IPS DF 6.9 (cell line): Measurements from ENCODE around the gene ZPR1.
"Not testable (repeated sequence)": the region's sequence is repeated elsewhere in the genome, so short reads cannot be mapped to it uniquely, and the experiment has no call there.

Source experiments
- DNase-seq: peaks from one replicate; pipeline ENCODE4 v3.0.0-alpha.2; 2013; ENCODE audit warnings: low read depth, low spot score
- H3K27ac ChIP-seq: one replicate; pipeline ENCODE4 v1.5.1; 2013; ENCODE audit warnings: low read length, control low read depth
- H3K27me3 ChIP-seq: 2 replicates; pipeline ENCODE4 v1.6.1; 2013; ENCODE audit warnings: mild to moderate bottlenecking, low read length; ENCODE audit not compliant: control insufficient read depth, insufficient read depth
- H3K36me3 ChIP-seq: 2 replicates; pipeline ENCODE4 v1.6.1; 2013; ENCODE audit warnings: low read length; ENCODE audit not compliant: control insufficient read depth, insufficient read depth
- H3K4me1 ChIP-seq: 2 replicates; pipeline ENCODE4 v1.6.1; 2013; ENCODE audit warnings: low read length; ENCODE audit not compliant: control insufficient read depth, insufficient read depth
- H3K4me3 ChIP-seq: 2 replicates; pipeline ENCODE4 v1.5.1; 2013; ENCODE audit warnings: mild to moderate bottlenecking, low read length
- H3K9me3 ChIP-seq: 2 replicates; pipeline ENCODE4 v1.6.1; 2013; ENCODE audit warnings: low read length, inconsistent platforms; ENCODE audit not compliant: control insufficient read depth, insufficient read depth
- WGBS: extraction: QIAGEN DNeasy Blood & Tissue Kit; methylation state at CpG from one replicate; pipeline ENCODE4 v1.1.7; 2013; ENCODE audit warnings: mixed read lengths, missing lambda C conversion rate; ENCODE audit not compliant: insufficient read length, insufficient coverage; 5-methylcytosine and 5-hydroxymethylcytosine counted together

ZPR1 gene

GRCh38 chr11:116808262-116809175 lies 20.7 kb upstream of the ZPR1 start:
- no CpG with 5 or more reads among the region's 14 CpGs for WGBS
- Histone ChIP-seq H3K27ac (no peak overlapping the region), H3K4me3 (no peak overlapping the region; the same call in 1 of the 2 replicates), H3K27me3 (no peaks in the 10 kb centered on the region), H3K36me3 (no peaks in the 10 kb centered on the region), H3K4me1 (no peaks in the 10 kb centered on the region), H3K9me3 (no peaks in the 10 kb centered on the region)
- DNase-seq = no peak

DNA sequence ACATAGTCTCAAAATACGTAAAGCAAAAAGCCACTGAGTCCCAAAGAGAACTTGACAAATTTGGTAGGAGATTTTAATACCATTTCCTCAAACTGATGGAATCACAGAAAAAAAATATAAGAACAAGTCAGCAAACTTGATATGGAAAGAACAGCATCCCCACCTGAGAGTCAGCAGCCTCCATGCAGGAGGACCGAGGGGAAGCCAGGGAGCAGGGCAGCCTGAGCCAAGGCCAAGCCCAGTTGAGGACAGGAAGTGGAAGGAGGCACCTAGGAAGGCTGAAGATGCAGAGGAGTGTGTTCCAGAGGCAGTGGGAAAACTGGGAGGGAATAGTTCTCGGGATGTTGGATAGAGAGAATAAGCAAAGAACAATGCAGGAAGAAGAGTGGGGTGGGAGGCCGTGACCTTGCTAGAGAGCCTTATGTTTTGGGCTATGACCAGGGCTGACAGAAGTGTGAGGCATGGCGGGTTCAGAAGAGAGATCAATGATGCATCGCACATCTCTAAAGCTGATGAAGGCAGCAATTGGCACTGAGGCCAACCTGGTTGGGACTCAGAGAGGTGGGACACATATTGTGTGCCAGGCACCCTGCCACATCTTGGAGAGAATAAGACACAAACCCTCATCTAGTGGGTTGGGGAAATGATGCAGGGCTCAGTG lies 19.9 kb upstream of the ZPR1 start:
- no peaks in the 10 kb centered on the region for H3K4me1 ChIP-seq
- H3K9me3 ChIP-seq = no peaks in the 10 kb centered on the region
- H3K27me3 ChIP-seq = no peaks in the 10 kb centered on the region
- H3K4me3 ChIP-seq = no peak overlapping the region
- no peaks in the 10 kb centered on the region for H3K36me3 ChIP-seq
- H3K27ac ChIP-seq = no peak overlapping the region
- no CpG with 5 or more reads among the region's 6 CpGs for WGBS
- DNase-seq = no peak

GRCh38 chr11:116804001-116804400 lies 16.2 kb upstream of the ZPR1 start:
- Histone ChIP-seq H3K4me3 (no peak overlapping the region), H3K4me1 (no peaks in the 10 kb centered on the region), H3K36me3 (no peaks in the 10 kb centered on the region), H3K27ac (no peak overlapping the region), H3K9me3 (no peaks in the 10 kb centered on the region), H3K27me3 (no peaks in the 10 kb centered on the region)
- no CpG with 5 or more reads among the region's 3 CpGs for WGBS
- no peak for DNase-seq

- not testable (repeated sequence) for H3K27ac ChIP-seq, H3K36me3 ChIP-seq, H3K4me1 ChIP-seq, H3K4me3 ChIP-seq, H3K9me3 ChIP-seq, H3K27me3 ChIP-seq, DNase-seq
Measured at GRCh38 chr11:116801662-116802061, 13.8 kb upstream of the ZPR1 start.

GRCh38 chr11:116800610-116801009 lies 12.8 kb upstream of the ZPR1 start:
- WGBS = no CpG with 5 or more reads among the region's 2 CpGs
- H3K4me1 ChIP-seq = no peaks in the 10 kb centered on the region
- H3K36me3 ChIP-seq = no peaks in the 10 kb centered on the region
- no peak overlapping the region for H3K27ac ChIP-seq
- no peaks in the 10 kb centered on the region for H3K27me3 ChIP-seq
- H3K9me3 ChIP-seq = no peaks in the 10 kb centered on the region
- H3K4me3 ChIP-seq = no peak overlapping the region
- no peak for DNase-seq

DNA sequence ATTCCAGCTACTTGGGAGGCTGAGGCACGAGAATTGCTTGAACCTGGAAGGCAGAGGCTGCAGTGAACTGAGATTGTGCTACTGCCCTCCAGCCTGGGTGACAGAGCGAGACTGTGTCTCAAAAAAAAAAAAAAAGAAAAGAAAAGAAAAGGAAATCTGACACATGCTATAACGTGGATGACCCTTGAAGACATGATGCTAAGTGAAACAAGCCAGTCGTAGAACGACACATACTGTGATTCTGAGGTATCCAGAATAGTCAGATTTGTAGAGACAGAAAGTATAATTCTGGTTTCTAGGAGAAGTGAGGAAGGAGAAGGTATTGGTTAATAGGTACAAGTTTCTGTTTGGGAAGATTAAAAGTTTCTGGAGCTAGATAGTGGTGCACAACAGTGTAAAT lies 10.5 kb upstream of the ZPR1 start:
- no peaks in the 10 kb centered on the region for H3K9me3 ChIP-seq
- no peaks in the 10 kb centered on the region for H3K27me3 ChIP-seq
- H3K27ac ChIP-seq = no peak overlapping the region
- H3K4me3 ChIP-seq = no peak overlapping the region
- no peak for DNase-seq
- WGBS = no CpG with 5 or more reads among the region's 5 CpGs
- H3K4me1 ChIP-seq = no peaks in the 10 kb centered on the region
- H3K36me3 ChIP-seq = no peaks in the 10 kb centered on the region

GRCh38 chr11:116797816-116798215 lies 10.0 kb upstream of the ZPR1 start:
- Histone ChIP-seq H3K4me1 (no peaks in the 10 kb centered on the region), H3K36me3 (no peaks in the 10 kb centered on the region), H3K27me3 (no peaks in the 10 kb centered on the region), H3K27ac (no peak overlapping the region), H3K4me3 (no peak overlapping the region), H3K9me3 (no peaks in the 10 kb centered on the region)
- no peak for DNase-seq
- WGBS = no CpG with 5 or more reads among the region's 5 CpGs

DNA sequence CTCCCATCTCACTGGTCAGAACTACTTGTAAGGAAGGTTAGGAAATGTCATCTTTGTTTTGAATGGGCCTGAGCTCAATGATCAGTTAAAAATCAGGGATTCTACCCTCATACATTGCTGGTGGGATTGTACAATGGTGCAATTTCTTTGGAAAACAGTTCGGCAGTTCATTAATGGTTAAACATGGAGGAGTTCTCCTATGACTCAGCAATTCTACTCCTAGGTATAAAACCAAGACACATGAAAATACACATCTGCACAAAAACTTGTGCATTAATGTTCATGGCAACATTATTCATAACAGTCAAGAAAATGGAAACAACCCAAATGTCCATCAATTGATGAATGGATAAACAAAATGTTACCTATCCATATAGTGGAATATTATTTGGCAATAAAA lies 8.7 kb upstream of the ZPR1 start:
- Histone ChIP-seq H3K27ac (no peak overlapping the region), H3K36me3 (no peaks in the 10 kb centered on the region), H3K27me3 (no peaks in the 10 kb centered on the region), H3K9me3 (no peaks in the 10 kb centered on the region), H3K4me3 (no peak overlapping the region), H3K4me1 (peaks cover 1% of the 10 kb centered on the region; the same call in 1 of the 2 replicates)
- WGBS = no CpG with 5 or more reads among the region's 1 CpG
- no peak for DNase-seq

- Histone ChIP-seq H3K27me3 (no peaks in the 10 kb centered on the region), H3K36me3 (no peaks in the 10 kb centered on the region)
- WGBS = no CpG with 5 or more reads among the region's 2 CpGs
Measured at GRCh38 chr11:116794851-116795250, 7.0 kb upstream of the ZPR1 start.

GRCh38 chr11:116793772-116794097 lies 5.9 kb upstream of the ZPR1 start:
- no peaks in the 10 kb centered on the region for H3K9me3 ChIP-seq
- H3K27ac ChIP-seq = no peak overlapping the region
- H3K36me3 ChIP-seq = no peaks in the 10 kb centered on the region
- WGBS = no CpG with 5 or more reads among the region's 1 CpG
- peaks cover 3% of the 10 kb centered on the region for H3K4me1 ChIP-seq
- no peak overlapping the region for H3K4me3 ChIP-seq
- no peaks in the 10 kb centered on the region for H3K27me3 ChIP-seq
- DNase-seq = no peak

More at GRCh38 chr11:116794851-116795250, 7.0 kb upstream of the ZPR1 start:
- no peak for DNase-seq
- Histone ChIP-seq H3K27ac (no peak overlapping the region), H3K4me3 (no peak overlapping the region), H3K9me3 (no peaks in the 10 kb centered on the region), H3K4me1 (peaks cover 3% of the 10 kb centered on the region)
